OCI-LY3 (cell line): ENCODE data around the gene ACTBL2.

Experiments used
- H2AFZ ChIP-seq: fragments of 200-600, 300-600 bp; shearing (Covaris generic); 2 replicates; pipeline ENCODE4 v1.6.0; 2014; ENCODE audit warnings: antibody characterized with exemption, low read depth, low read length
- H3K27ac ChIP-seq: fragments of 200-600, 300-600 bp; sonication (generic); 2 replicates; pipeline ENCODE4 v1.5.1; 2014; ENCODE audit warnings: mild to moderate bottlenecking, low read length, moderate library complexity, mixed read lengths
- H3K27me3 ChIP-seq: fragments of 200-600, 300-600 bp; sonication (generic); 2 replicates; pipeline ENCODE4 v1.6.1; 2014; ENCODE audit warnings: low read depth, low read length, mixed read lengths
- H3K36me3 ChIP-seq: fragments of 200-600, 300-600 bp; sonication (generic); replicated peaks from 2 replicates; pipeline ENCODE3; 2014; ENCODE audit warnings: low read depth, low read length, mixed read lengths
- H3K4me1 ChIP-seq: fragments of 300-600, 200-600 bp; sonication (generic); 2 replicates; pipeline ENCODE4 v1.6.1; 2014; ENCODE audit warnings: low read length, mixed read lengths
- H3K4me2 ChIP-seq: fragments of 200-600, 300-600 bp; sonication (generic); 2 replicates; pipeline ENCODE4 v1.6.1; 2014; ENCODE audit warnings: low read length, mixed read lengths
- H3K4me3 ChIP-seq: fragments of 300-600, 200-600 bp; sonication (generic); 2 replicates; pipeline ENCODE4 v1.5.1; 2014; ENCODE audit warnings: antibody characterized with exemption, mild to moderate bottlenecking, low read length, moderate library complexity
- H3K79me2 ChIP-seq: fragments of 300-600, 200-600 bp; shearing (Covaris generic); 2 replicates; pipeline ENCODE4 v1.6.1; 2014; ENCODE audit warnings: mild to moderate bottlenecking, low read length, mixed read lengths
- H3K9ac ChIP-seq: fragments of 300-600, 200-600 bp; shearing (Covaris generic); 2 replicates; pipeline ENCODE4 v1.6.0; 2014; ENCODE audit warnings: mild to moderate bottlenecking, low read length, moderate library complexity
- H3K9me3 ChIP-seq: fragments of 200-600, 300-600 bp; shearing (Covaris generic); 2 replicates; pipeline ENCODE4 v1.6.1; 2014; ENCODE audit warnings: low read length, mixed read lengths; ENCODE audit not compliant: insufficient read depth
- H4K20me1 ChIP-seq: fragments of 200-600, 300-600 bp; sonication (generic); 2 replicates; pipeline ENCODE4 v1.6.1; 2016; ENCODE audit warnings: low read length, mixed read lengths; ENCODE audit not compliant: insufficient read depth
- CTCF ChIP-seq: fragments of 200-600, 300-600 bp; sonication (generic); IDR thresholded peaks from 2 replicates; pipeline ENCODE4 v1.5.1; 2014; ENCODE audit warnings: antibody characterized with exemption, low read length, low read depth
- EZH2phosphoT487 ChIP-seq: fragments of 200-600 bp; shearing (Covaris generic); IDR thresholded peaks from 2 replicates; pipeline ENCODE4 v1.6.1; 2018; ENCODE audit warnings: antibody characterized with exemption, mixed run types, low read depth

Gene ACTBL2

GRCh38 chr5:57431759-57432158, 50.9 kb downstream of the ACTBL2 start:
- no peak overlapping the region for H3K4me2 ChIP-seq
- H3K79me2 ChIP-seq: no peaks in the 10 kb centered on the region
- TF ChIP-seq EZH2phosphoT487 (no peak), CTCF (no peak)
- no peak overlapping the region for H3K27ac ChIP-seq
- H3K36me3 ChIP-seq: no peaks in the 10 kb centered on the region
- H3K27me3 ChIP-seq: no peaks in the 10 kb centered on the region
- no peak overlapping the region for H3K4me3 ChIP-seq
- no peaks in the 10 kb centered on the region for H4K20me1 ChIP-seq
- no peak overlapping the region for H2AFZ ChIP-seq
- no peak overlapping the region for H3K9ac ChIP-seq
- no peaks in the 10 kb centered on the region for H3K9me3 ChIP-seq
- H3K4me1 ChIP-seq: no peaks in the 10 kb centered on the region
